Immature natural killer cell (primary cell): ENCODE results near the gene HS6ST3. TPM values are rescaled to one million over a fixed set of nuclear protein-coding genes. Genes with fewer than 3 reads are reported as not detected.
"Not testable (repeated sequence)": the region's sequence is repeated elsewhere in the genome, so short reads cannot be mapped to it uniquely, and the experiment has no call there.

ENCODE experiments used
- DNase-seq, 3 donors: peaks; one replicate each; pipeline ENCODE4 v3.0.0; 2022; ENCODE audit warnings: mixed read lengths in 1 of 3
- H3K27ac Mint-ChIP-seq, 6 donors: one replicate each; pipeline ENCODE4 v1.8.0; 2020; ENCODE audit warnings: mixed read lengths in 6 of 6, mild to moderate bottlenecking in 5 of 6, inconsistent platforms in 4 of 6, moderate library complexity in 3 of 6
- H3K27me3 Mint-ChIP-seq, 3 donors: one replicate each; pipeline ENCODE4 v1.8.0; 2020 to 2021; ENCODE audit warnings: low read depth in 3 of 3, mild to moderate bottlenecking in 3 of 3, mixed read lengths in 3 of 3, moderate library complexity in 3 of 3, inconsistent platforms in 1 of 3
- H3K36me3 Mint-ChIP-seq, 3 donors: one replicate each; pipeline ENCODE4 v1.8.0; 2020; ENCODE audit warnings: mixed read lengths in 3 of 3, inconsistent platforms in 2 of 3, mild to moderate bottlenecking in 2 of 3
- H3K4me1 Mint-ChIP-seq, 2 donors: one replicate each; pipeline ENCODE4 v1.8.0; 2020; ENCODE audit warnings: inconsistent platforms in 2 of 2, mild to moderate bottlenecking in 2 of 2, mixed read lengths in 2 of 2, moderate library complexity in 1 of 2
- H3K4me3 Mint-ChIP-seq, 5 donors: one replicate each; pipeline ENCODE4 v1.8.0; 2020; ENCODE audit warnings: mild to moderate bottlenecking in 5 of 5, mixed read lengths in 5 of 5, inconsistent platforms in 3 of 5, moderate library complexity in 3 of 5
- H3K9me3 Mint-ChIP-seq, 6 donors: one replicate each; pipeline ENCODE4 v1.8.0; 2020; ENCODE audit warnings: mild to moderate bottlenecking in 6 of 6, mixed read lengths in 6 of 6, inconsistent platforms in 4 of 6, moderate library complexity in 3 of 6
- polyA plus RNA-seq, 3 donors: library from polyadenylated mRNA; unstranded; fragments of 300-500 nt; fragmentation: Illumina TruSeq; gene quantifications; one replicate each; pipeline ENCODE4 v1.2.3, GENCODE V29; 2021

Gene HS6ST3
- polyA plus RNA-seq, result not detected

DNA sequence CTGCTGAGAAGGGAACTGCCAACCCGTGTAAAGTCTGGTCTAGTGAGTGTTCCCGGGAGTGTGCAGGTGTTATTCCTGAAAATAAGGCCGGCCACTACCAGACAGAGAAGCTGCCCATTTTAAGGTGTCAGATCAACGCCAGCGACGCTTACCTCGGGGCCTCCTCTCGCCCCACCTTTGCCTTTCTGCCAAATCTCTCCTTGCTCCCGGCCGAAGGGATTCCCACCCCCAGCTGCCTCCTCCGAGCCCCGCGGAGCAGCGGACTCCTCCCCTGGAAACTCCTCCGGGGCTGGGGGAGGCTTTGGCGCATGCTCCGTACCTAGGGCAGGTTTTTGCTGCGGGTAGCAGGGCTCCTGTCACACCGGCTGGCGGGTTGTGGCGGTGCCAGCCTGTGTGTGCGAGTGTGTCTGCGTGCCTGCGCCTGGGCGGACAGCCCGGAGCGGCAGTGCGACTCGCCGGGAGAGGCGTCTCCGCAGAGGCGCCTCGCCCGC, at the start of gene HS6ST3:
Gene HS6ST3 (plus strand): TSS at position 359 of the 491 bp plus-strand sequence.
- Mint-ChIP-seq H3K27me3 (peaks cover 19 to 39% (median 22%) of the 10 kb centered on the region in 3 donors), H3K27ac (no peak within 1 kb of the TSS), H3K9me3 (peaks cover 7 to 32% (median 20%) of the 10 kb centered on the region in 6 donors), H3K36me3 (peaks cover 0 to 3% (median 3%) of the 10 kb centered on the region in 3 donors), H3K4me1 (peaks cover 0 to 4% of the 10 kb centered on the region in 2 donors), H3K4me3 (peak within 1 kb of the TSS in 1 of 5 donors; percentile 52)
- DNase-seq, result no peak

DNA sequence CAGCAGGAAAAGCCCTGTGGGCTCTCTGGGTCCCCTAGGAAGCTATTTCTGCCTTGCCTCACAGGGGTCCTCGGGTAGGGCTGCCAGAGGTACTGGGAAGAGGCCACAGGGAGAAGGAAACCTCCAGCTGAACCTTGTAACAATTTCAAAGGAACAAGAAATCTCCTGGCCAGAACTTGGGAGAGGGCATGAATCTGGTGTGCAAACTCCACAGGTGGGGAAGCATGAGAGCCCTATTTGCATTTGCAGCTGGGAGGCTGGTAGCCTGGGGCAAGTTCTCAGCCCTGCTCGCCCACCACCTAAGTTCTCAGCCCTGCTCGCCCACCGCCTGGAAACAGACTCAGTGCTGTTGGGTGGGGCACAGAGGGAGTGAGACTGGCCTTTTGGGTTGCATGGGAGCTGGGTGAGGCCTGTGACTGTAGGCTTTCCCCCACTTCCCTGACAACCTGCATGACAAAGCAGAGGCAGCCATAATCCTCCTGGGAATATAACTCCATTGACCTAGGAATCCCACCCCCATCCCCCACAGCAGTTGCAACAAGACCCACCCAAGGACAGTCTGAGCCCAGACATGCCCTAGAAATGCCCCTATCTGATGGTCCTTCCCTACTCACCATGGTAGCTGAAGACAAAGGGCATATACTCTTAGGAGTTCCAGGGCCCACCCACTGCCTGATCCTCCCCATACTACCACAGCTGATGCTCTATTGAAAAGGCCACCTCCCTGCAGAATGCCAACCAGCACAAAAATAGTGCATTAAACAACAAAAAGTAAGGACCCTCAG, 48.4 kb upstream of the HS6ST3 start:
- H3K4me3 Mint-ChIP-seq, result no peak overlapping the region
- H3K27me3 Mint-ChIP-seq, result peaks cover 2 to 4% (median 3%) of the 10 kb centered on the region in 3 donors
- H3K4me1 Mint-ChIP-seq, result no peaks in the 10 kb centered on the region
- H3K27ac Mint-ChIP-seq, result no peak overlapping the region
- H3K9me3 Mint-ChIP-seq, result peaks cover 0 to 37% (median 13%) of the 10 kb centered on the region in 6 donors
- H3K36me3 Mint-ChIP-seq, result no peaks in the 10 kb centered on the region
- no peak for DNase-seq

DNA sequence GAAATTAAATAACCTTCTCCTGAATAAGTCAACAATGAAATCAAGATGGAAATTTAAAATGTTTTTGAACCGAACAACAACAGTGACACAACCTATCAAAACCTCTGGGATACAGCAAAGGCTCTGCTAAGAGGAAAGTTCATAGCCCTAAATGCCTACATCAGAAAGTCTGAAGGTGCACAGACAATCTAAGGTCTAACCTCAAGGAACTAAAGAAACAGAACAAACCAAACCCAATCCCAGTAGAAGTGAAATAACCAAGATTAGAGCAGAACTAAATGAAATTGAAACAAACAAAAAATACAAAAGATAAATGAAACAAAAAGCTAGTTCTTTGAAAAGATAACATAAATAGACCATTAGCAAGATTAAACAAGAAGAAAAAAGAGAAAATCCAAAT, 45.7 kb upstream of the HS6ST3 start:
- Mint-ChIP-seq H3K4me3 (no peak overlapping the region), H3K27me3 (peaks cover 2 to 5% (median 4%) of the 10 kb centered on the region in 3 donors), H3K9me3 (peaks cover 2 to 48% (median 12%) of the 10 kb centered on the region in 6 donors), H3K36me3 (no peaks in the 10 kb centered on the region), H3K4me1 (no peaks in the 10 kb centered on the region), H3K27ac (no peak overlapping the region)
- no peak for DNase-seq

DNA sequence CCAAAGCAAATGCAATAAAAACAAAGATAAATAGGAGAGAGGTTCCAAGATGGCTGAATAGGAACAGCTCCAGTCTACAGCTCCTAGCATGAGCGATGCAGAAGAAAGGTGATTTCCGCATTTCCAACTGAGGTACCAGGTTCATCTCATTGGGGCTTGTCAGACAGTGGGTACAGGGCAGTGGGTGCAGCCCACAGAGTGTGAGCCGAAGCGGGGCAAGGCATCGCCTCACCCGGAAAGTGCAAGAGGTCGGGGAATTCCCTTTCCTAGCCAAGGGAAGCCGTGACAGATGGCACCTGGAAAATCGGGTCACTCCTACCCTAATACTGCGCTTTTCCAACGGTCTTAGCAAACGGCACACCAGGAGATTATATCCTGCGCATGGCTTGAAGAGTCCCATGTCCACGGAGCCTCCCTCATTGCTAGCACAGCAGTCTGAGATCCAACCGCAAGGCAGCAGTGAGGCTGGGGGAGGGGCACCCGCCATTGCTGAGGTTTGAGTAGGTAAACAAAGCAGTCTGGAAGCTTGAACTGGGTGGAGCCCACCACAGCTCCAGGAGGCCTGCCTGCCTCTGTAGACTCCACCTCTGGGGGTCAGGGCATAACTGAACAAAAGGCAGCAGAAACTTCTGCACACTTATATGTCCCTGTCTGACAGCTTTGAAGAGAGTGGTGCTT, 43.3 kb upstream of the HS6ST3 start:
- H3K9me3 Mint-ChIP-seq, result peaks cover 2 to 37% (median 12%) of the 10 kb centered on the region in 6 donors
- not testable (repeated sequence) for H3K4me3 Mint-ChIP-seq, H3K4me1 Mint-ChIP-seq, DNase-seq, H3K27me3 Mint-ChIP-seq, H3K36me3 Mint-ChIP-seq, H3K27ac Mint-ChIP-seq

DNA sequence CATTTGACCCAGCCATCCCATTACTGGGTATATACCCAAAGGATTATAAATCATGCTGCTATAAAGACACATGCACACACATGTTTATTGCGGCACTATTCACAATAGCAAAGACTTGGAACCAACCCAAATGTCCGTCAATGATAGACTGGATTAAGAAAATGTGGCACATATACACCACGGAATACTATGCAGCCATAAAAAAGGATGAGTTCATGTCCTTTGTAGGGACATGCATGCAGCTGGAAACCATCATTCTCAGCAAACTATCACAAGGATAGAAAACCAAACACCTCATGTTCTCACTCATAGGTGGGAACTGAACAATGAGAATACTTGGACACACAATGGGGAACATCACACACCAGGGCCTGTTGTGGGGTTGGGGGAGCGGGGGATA, 39.0 kb upstream of the HS6ST3 start:
- peaks cover 8 to 17% (median 16%) of the 10 kb centered on the region in 3 donors for H3K27me3 Mint-ChIP-seq
- H3K4me1 Mint-ChIP-seq, result peaks cover 6 to 10% of the 10 kb centered on the region in 2 donors
- H3K4me3 Mint-ChIP-seq, H3K36me3 Mint-ChIP-seq, DNase-seq, H3K27ac Mint-ChIP-seq: not testable (repeated sequence)
- peaks cover 6 to 33% (median 10%) of the 10 kb centered on the region in 6 donors for H3K9me3 Mint-ChIP-seq

DNA sequence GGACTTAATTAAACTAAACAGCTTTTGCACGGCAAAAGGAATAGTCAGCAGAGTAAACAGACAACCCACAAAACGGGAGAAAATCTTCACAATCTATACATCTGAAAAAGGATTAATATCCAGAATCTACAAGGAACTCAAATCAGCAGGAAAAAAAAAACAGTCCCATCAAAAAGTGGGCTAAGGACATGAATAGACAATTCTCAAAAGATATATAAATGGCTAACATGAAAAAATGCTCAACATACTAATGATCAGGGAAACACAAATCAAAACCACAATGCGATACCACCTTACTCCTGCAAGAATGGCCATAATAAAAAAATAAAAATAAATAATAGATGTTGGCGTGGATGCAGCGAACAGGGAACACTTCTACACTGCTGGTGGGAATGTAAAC, 38.4 kb upstream of the HS6ST3 start:
- Mint-ChIP-seq H3K4me1 (peaks cover 6 to 10% of the 10 kb centered on the region in 2 donors), H3K9me3 (peaks cover 6 to 27% (median 10%) of the 10 kb centered on the region in 6 donors), H3K27me3 (peaks cover 9 to 16% (median 13%) of the 10 kb centered on the region in 3 donors)
- H3K27ac Mint-ChIP-seq, H3K4me3 Mint-ChIP-seq, H3K36me3 Mint-ChIP-seq, DNase-seq: not testable (repeated sequence)

DNA sequence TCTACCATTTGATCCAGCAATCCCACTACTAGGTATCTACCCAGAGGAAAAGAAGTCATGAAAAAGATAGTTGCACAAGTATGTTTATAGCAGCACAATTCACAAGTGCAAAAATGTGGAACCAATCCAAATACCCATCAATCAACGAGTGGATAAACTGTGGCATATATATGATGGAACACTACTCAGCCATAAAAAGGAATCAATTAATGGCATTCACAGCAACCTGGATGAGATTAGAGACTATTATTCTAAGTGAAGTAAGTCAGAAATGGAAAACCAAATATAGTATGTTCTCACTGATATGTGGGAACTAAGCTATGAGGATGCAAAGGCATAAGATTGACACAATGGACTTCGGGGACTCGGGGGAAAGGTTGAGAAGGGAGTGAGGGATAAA, 38.0 kb upstream of the HS6ST3 start:
- Mint-ChIP-seq H3K4me1 (peaks cover 6 to 10% of the 10 kb centered on the region in 2 donors), H3K9me3 (peaks cover 6 to 27% (median 10%) of the 10 kb centered on the region in 6 donors), H3K27me3 (peaks cover 9 to 16% (median 13%) of the 10 kb centered on the region in 3 donors), H3K4me3 (peak overlapping the region in 3 of 5 donors; percentile 3 to 60 (median 4))
- not testable (repeated sequence) for H3K36me3 Mint-ChIP-seq, DNase-seq, H3K27ac Mint-ChIP-seq

DNA sequence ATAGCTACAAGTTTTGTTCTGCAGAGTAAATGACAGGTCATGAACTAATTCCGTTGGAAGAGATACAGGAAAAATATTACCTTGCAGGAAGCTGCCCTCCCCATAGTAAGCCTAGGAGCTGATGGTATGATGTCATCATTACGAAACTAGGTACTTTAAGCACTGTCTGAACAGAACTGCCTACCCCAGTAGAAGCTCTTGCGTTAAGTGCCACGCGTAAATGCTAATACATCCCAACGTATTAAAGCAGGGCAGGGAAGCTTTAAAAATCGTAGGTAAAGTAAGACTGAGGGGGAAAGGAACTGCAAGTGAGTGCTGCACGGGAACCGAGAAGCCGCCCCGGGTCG, 37.3 kb upstream of the HS6ST3 start:
- peaks cover 6 to 10% of the 10 kb centered on the region in 2 donors for H3K4me1 Mint-ChIP-seq
- H3K36me3 Mint-ChIP-seq, result peaks cover 0 to 3% (median 0%) of the 10 kb centered on the region in 3 donors
- no peak for DNase-seq
- H3K27me3 Mint-ChIP-seq, result peaks cover 11 to 16% (median 13%) of the 10 kb centered on the region in 3 donors
- peak overlapping the region; percentile 60 to 85 (median 77) for H3K4me3 Mint-ChIP-seq
- H3K27ac Mint-ChIP-seq, result no peak overlapping the region
- H3K9me3 Mint-ChIP-seq, result peaks cover 8 to 28% (median 10%) of the 10 kb centered on the region in 6 donors

DNA sequence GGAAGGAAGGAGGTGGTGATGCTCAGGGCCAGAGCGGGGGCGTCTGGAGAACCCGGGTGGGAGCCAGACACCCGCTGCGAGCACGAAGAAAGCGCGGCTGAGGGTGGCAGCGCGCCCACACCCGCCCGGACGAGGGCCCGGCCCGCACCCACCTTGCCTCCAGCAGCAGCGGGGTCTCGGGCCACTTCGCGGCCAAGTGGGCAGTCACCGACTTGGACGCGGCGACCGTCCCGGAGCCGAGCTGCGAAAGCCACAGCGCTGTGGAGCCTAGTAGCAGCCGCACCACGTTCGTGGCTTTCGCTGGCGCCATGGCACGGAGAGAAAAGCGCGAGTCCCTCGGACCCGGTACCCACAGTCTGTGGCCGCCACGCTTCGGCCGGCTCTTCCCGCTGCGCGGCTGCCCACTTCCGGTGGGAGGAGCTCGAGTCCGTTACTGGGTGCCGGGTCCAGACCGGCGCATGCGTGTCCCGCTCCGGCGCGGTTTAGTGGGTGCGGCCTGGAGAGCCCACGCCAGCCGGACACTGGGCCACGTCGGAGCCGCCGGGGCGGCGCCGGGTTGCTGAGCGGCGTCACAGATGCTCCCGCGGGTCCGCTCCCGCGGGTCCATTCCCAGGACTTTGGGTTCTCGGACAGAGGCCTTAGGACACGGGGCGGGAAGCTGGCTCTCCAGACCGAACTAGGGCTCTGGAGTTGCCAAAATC, 36.8 kb upstream of the HS6ST3 start, which contains the start of gene UGGT2:
Gene UGGT2 (minus strand): TSS at position 399 of the 701 bp plus-strand sequence. CDS start 89 bp downstream, at position 310.
- peak; percentile 25 to 32 (median 26) for DNase-seq
- peaks cover 0 to 3% (median 0%) of the 10 kb centered on the region in 3 donors for H3K36me3 Mint-ChIP-seq
- H3K4me1 Mint-ChIP-seq, result peaks cover 6 to 10% of the 10 kb centered on the region in 2 donors
- peaks cover 12 to 16% (median 13%) of the 10 kb centered on the region in 3 donors for H3K27me3 Mint-ChIP-seq
- peak within 1 kb of the TSS; percentile 60 to 85 (median 77) for H3K4me3 Mint-ChIP-seq
- peaks cover 6 to 24% (median 10%) of the 10 kb centered on the region in 6 donors for H3K9me3 Mint-ChIP-seq
- no peak within 1 kb of the TSS for H3K27ac Mint-ChIP-seq

DNA sequence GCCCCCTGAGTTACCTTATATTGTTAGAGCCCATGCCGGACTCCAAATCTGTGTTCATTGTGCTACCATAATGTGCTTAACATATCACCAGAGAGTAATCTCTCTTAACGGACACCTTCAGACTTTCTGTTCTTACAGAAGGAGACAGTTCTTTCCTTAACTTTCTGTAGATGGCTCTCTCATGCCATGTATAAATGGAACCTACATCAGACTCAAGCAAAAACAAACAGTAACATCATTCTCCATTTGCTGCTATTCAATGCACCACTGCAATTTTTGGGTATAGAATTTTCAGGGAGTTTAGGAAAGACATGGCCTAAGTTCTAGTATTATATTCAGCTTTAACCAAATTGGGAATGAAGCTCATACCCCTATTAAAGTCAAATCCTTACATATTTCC, 24.1 kb upstream of the HS6ST3 start:
- Mint-ChIP-seq H3K4me3 (no peak overlapping the region), H3K4me1 (no peaks in the 10 kb centered on the region)

DNA sequence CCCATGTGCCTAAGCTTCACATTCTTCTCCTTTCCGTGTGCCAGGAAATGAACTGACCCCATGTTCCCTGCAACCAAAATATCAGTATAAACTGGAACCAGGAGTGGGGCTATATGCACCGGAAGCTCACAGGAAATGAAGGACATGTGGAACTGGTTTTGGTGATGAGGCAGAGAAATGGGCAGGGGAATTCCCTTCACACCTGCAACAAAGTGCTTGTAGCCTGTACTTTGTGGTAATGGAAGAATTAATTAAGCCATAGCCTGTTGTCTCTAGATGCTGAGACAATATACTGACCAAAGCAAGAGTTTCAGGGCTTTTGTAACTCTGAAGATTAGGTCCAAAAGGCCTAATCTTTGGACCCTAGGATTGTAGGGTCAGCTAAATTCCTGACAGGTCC, 21.2 kb upstream of the HS6ST3 start:
- Mint-ChIP-seq H3K27ac (no peak overlapping the region), H3K4me1 (no peaks in the 10 kb centered on the region), H3K9me3 (peaks cover 0 to 8% (median 3%) of the 10 kb centered on the region in 6 donors), H3K27me3 (peaks cover 0 to 6% (median 6%) of the 10 kb centered on the region in 3 donors), H3K36me3 (no peaks in the 10 kb centered on the region), H3K4me3 (no peak overlapping the region)
- no peak for DNase-seq

More for the DNA sequence above, 24.1 kb upstream of the HS6ST3 start:
- Mint-ChIP-seq H3K27ac (no peak overlapping the region), H3K9me3 (peaks cover 0 to 6% (median 2%) of the 10 kb centered on the region in 6 donors), H3K27me3 (peaks cover 0 to 6% (median under 1%) of the 10 kb centered on the region in 3 donors), H3K36me3 (no peaks in the 10 kb centered on the region)
- no peak for DNase-seq

DNA sequence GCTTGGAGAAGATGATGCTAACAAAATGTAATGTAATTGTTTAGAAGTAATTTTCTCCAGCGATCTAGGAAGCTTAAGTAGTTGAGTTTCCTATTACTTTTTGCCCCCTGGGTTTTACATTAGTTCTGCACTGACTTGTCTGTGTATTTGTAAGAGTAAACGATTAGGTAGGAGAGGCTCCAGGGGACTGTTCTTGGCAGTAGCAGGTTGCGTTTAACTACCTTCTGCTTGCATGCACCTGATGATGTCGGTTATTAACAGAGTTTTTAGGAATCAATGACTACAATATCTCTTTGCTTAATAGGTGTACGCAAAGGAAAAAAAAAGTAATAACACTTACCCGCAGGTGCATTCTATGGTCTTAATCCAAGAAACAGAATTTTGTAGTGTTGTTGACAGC, 18.4 kb upstream of the HS6ST3 start:
- peaks cover 0 to 6% (median 0%) of the 10 kb centered on the region in 3 donors for H3K27me3 Mint-ChIP-seq
- peaks cover 0 to 8% (median under 1%) of the 10 kb centered on the region in 6 donors for H3K9me3 Mint-ChIP-seq
- no peaks in the 10 kb centered on the region for H3K36me3 Mint-ChIP-seq
- no peak overlapping the region for H3K4me3 Mint-ChIP-seq
- no peaks in the 10 kb centered on the region for H3K4me1 Mint-ChIP-seq
- H3K27ac Mint-ChIP-seq, result no peak overlapping the region
- no peak for DNase-seq

DNA sequence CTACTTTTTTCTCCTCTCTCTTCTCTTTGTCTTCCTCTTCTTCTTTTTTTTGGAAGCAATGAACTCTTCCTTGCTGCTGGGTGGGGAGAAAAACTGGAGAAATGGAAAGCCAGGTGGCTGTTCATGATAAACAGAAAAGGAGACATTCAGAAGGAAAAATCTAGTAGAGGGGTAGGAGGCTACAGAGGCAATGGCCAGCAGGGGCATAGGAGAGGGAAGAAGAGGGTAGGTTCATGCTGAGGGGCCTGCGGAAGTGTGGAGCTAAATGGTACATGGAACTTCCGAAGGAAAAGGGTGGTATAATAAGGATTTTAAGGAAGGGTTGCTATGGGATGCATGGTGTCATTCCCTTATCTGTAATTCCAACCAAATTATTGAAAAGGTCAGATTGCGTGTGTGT, 17.5 kb upstream of the HS6ST3 start:
- DNase-seq, result no peak
- H3K27ac Mint-ChIP-seq, result no peak overlapping the region
- no peaks in the 10 kb centered on the region for H3K36me3 Mint-ChIP-seq
- peaks cover 0 to 6% (median 0%) of the 10 kb centered on the region in 3 donors for H3K27me3 Mint-ChIP-seq
- H3K4me3 Mint-ChIP-seq, result no peak overlapping the region
- H3K9me3 Mint-ChIP-seq, result peaks cover 0 to 8% (median under 1%) of the 10 kb centered on the region in 6 donors
- no peaks in the 10 kb centered on the region for H3K4me1 Mint-ChIP-seq
